A549 (cell line): ENCODE data around the gene NTRK1. TPM values are rescaled to one million over a fixed set of nuclear protein-coding genes. Genes with fewer than 3 reads are reported as not detected.

Experiments used
- ATAC-seq, 2 experiments: fragments of 200-7000 bp in 1 of 2; fragments of >200 bp in 1 of 2; cut with Nextera tagmentation in 1 of 2; cut with Tn5 transposase in 1 of 2; 3 replicates each; pipeline versions ENCODE4 v1.8.0 to v1.9.1; 2018 to 2020; ENCODE audit warnings: mild to moderate bottlenecking in 1 of 2, moderate library complexity in 1 of 2
- CTCF ChIA-PET: fragments of 300-600 bp; sonication (Branson Sonifier 250); formaldehyde crosslinking; extraction: SDS; loops from one replicate; lab custom pipeline; 2021; ENCODE audit warnings: antibody characterized with exemption, inconsistent platforms; lab: Yijun Ruan, JAX
- POLR2A ChIA-PET: fragments of 350-600 bp; formaldehyde crosslinking; extraction: SDS; loops from one replicate; lab custom pipeline; 2021; ENCODE audit warnings: antibody characterized with exemption, inconsistent platforms; lab: Yijun Ruan, JAX
- DNase-seq, 2 experiments: peaks; one replicate each; pipeline versions ENCODE4 v3.0.0 to v3.0.0-alpha.2; 2011 to 2016; ENCODE audit warnings: low read depth in 1 of 2, low spot score in 1 of 2
- FAIRE-seq: peaks from 2 replicates; lab custom pipeline; 2011; peaks lifted over from hg19 to GRCh38; lab: Jason Lieb, UNC
- H3K27ac ChIP-seq, 2 experiments: fragments of >200 bp; sonication (Bioruptor Twin); formaldehyde crosslinking; 3 replicates each; pipeline ENCODE4 v1.5.1; 2016 to 2017
- H3K4me1 ChIP-seq: fragments of >200 bp; sonication (Bioruptor Twin); formaldehyde crosslinking; 3 replicates; pipeline ENCODE4 v1.6.1; 2016
- H3K4me2 ChIP-seq: fragments of >200 bp; sonication (Bioruptor Twin); formaldehyde crosslinking; 3 replicates; pipeline ENCODE4 v1.6.1; 2016
- H3K4me3 ChIP-seq: fragments of >200 bp; sonication (Bioruptor Twin); formaldehyde crosslinking; 3 replicates; pipeline ENCODE4 v1.5.1; 2016
- H3K9me3 ChIP-seq: fragments of >200 bp; sonication (Bioruptor Twin); formaldehyde crosslinking; 3 replicates; pipeline ENCODE4 v1.6.1; 2016
- CEBPB ChIP-seq, 2 experiments: fragments of >200 bp in 1 of 2; sonication (Bioruptor Twin) in 1 of 2; formaldehyde crosslinking in 1 of 2; IDR thresholded peaks; 2 replicates each; pipeline ENCODE4 v1.6.1; 2012 to 2016
- CHD2 ChIP-seq: fragments of 150-350 bp; IDR thresholded peaks from 2 replicates; pipeline ENCODE4 v1.6.1; 2014; ENCODE audit warnings: low read length; ENCODE audit not compliant: partially characterized antibody
- EHF ChIP-seq: fragments of 250-450 bp; sonication (Bioruptor Pico); IDR thresholded peaks from 2 replicates; pipeline ENCODE4 v1.5.0; 2020; ENCODE audit warnings: mild to moderate bottlenecking
- EP300 ChIP-seq, 2 experiments: fragments of >200 bp; sonication (Bioruptor Twin); formaldehyde crosslinking; IDR thresholded peaks; 2 replicates in 1 of 2; 3 replicates in 1 of 2; pipeline ENCODE4 v1.6.1; 2016 to 2017
- FOSB ChIP-seq: fragments of 250-450 bp; sonication (Bioruptor Pico); IDR thresholded peaks from 2 replicates; pipeline ENCODE4 v1.5.0; 2020; ENCODE audit warnings: mild to moderate bottlenecking, moderate library complexity
- FOSL2 ChIP-seq, 2 experiments: fragments of 450-650 bp in 1 of 2; fragments of >200 bp in 1 of 2; sonication (Bioruptor Twin) in 1 of 2; formaldehyde crosslinking; IDR thresholded peaks; 2 replicates each; pipeline versions ENCODE4 v1.5.0 to v1.6.1; 2016 to 2020; ENCODE audit warnings: mild to moderate bottlenecking in 1 of 2, moderate library complexity in 1 of 2
- FOXS1 ChIP-seq: fragments of 250-450 bp; sonication (Bioruptor Pico); IDR thresholded peaks from 2 replicates; pipeline ENCODE4 v1.5.0; 2020; ENCODE audit warnings: mild to moderate bottlenecking, moderate library complexity
- GATA3 ChIP-seq: IDR thresholded peaks from 2 replicates; pipeline ENCODE4 v1.6.1; 2012; ENCODE audit warnings: borderline replicate concordance
- HOXB13 ChIP-seq: fragments of 250-450 bp; sonication (Bioruptor Pico); IDR thresholded peaks from 2 replicates; pipeline ENCODE4 v1.5.0; 2020; ENCODE audit warnings: low read depth, mild to moderate bottlenecking, moderate library complexity
- HOXB5 ChIP-seq: fragments of 250-450 bp; sonication (Bioruptor Pico); IDR thresholded peaks from 2 replicates; pipeline ENCODE4 v1.5.0; 2020; ENCODE audit warnings: mild to moderate bottlenecking, moderate library complexity
- JUNB ChIP-seq: fragments of >200 bp; sonication (Bioruptor Twin); formaldehyde crosslinking; IDR thresholded peaks from 2 replicates; pipeline ENCODE4 v1.6.1; 2016
- KDM5A ChIP-seq: fragments of 200-600 bp; sonication (generic); IDR thresholded peaks from 2 replicates; pipeline ENCODE4 v1.6.1; 2016; ENCODE audit warnings: antibody characterized with exemption, mild to moderate bottlenecking
- MAZ ChIP-seq: fragments of 150-350 bp; IDR thresholded peaks from 2 replicates; pipeline ENCODE4 v1.6.1; 2014; ENCODE audit warnings: antibody characterized with exemption, low read depth, low read length, borderline replicate concordance
- NFE2L2 ChIP-seq: fragments of 150-350 bp; conservative IDR thresholded peaks from 2 replicates; pipeline ENCODE4 v1.6.1; 2014; ENCODE audit warnings: low read length
- NPAS2 ChIP-seq: fragments of 250-450 bp; sonication (Bioruptor Pico); IDR thresholded peaks from 2 replicates; pipeline ENCODE4 v1.8.0; 2022; ENCODE audit warnings: mild to moderate bottlenecking, moderate library complexity, borderline replicate concordance
- POLR2A ChIP-seq: IDR thresholded peaks from 2 replicates; pipeline ENCODE4 v1.6.1; 2012; ENCODE audit warnings: mild to moderate bottlenecking, low read length
- RAD21 ChIP-seq, 2 experiments: fragments of >200 bp in 1 of 2; sonication (Bioruptor Twin) in 1 of 2; formaldehyde crosslinking in 1 of 2; IDR thresholded peaks in 1 of 2; conservative IDR thresholded peaks in 1 of 2; 2 replicates in 1 of 2; 3 replicates in 1 of 2; pipeline ENCODE4 v1.6.1; 2012 to 2018; ENCODE audit warnings: inconsistent platforms in 1 of 2
- RARB ChIP-seq: fragments of 250-450 bp; sonication (Bioruptor Pico); IDR thresholded peaks from 2 replicates; pipeline ENCODE4 v1.8.0; 2021; ENCODE audit warnings: mild to moderate bottlenecking, moderate library complexity
- RCOR1 ChIP-seq: fragments of 150-350 bp; IDR thresholded peaks from 2 replicates; pipeline ENCODE4 v1.6.1; 2014; ENCODE audit warnings: antibody characterized with exemption, low read length, low read depth
- RNF2 ChIP-seq: fragments of 200-600 bp; sonication (generic); IDR thresholded peaks from 2 replicates; pipeline ENCODE4 v1.6.1; 2016; ENCODE audit warnings: low read depth, mild to moderate bottlenecking, antibody characterized with exemption, moderate library complexity, borderline replicate concordance
- SMC3 ChIP-seq: fragments of >200 bp; sonication (Bioruptor Twin); formaldehyde crosslinking; IDR thresholded peaks from 3 replicates; pipeline ENCODE4 v1.6.1; 2018; ENCODE audit warnings: inconsistent platforms
- SREBF2 ChIP-seq: fragments of 450-650 bp; IDR thresholded peaks from 2 replicates; pipeline ENCODE4 v1.6.1; 2014; ENCODE audit warnings: mild to moderate bottlenecking, moderate library complexity
- TFCP2L1 ChIP-seq: fragments of 250-450 bp; sonication (Bioruptor Pico); IDR thresholded peaks from 2 replicates; pipeline ENCODE4 v1.5.0; 2021; ENCODE audit warnings: mild to moderate bottlenecking
- ZC3H11A ChIP-seq: fragments of 450-650 bp; IDR thresholded peaks from 2 replicates; pipeline ENCODE4 v1.6.1; 2014; ENCODE audit warnings: antibody characterized with exemption, mild to moderate bottlenecking
- ZFP36 ChIP-seq: fragments of 450-650 bp; IDR thresholded peaks from 2 replicates; pipeline ENCODE4 v1.6.1; 2014; ENCODE audit warnings: borderline replicate concordance; ENCODE audit not compliant: partially characterized antibody
- ZNF302 ChIP-seq: fragments of 250-450 bp; sonication (Bioruptor Pico); IDR thresholded peaks from 2 replicates; pipeline ENCODE4 v1.9.0; 2021; ENCODE audit warnings: inconsistent platforms, mild to moderate bottlenecking, moderate library complexity
- WGBS: methylation state at CpG from one replicate; pipeline ENCODE4 v1.1.6; 2017; ENCODE audit errors: missing lambda C conversion rate; 5-methylcytosine and 5-hydroxymethylcytosine counted together
- polyA plus RNA-seq, 4 experiments: library from polyadenylated mRNA; depleted of rRNA in 3 of 4; stranded (reverse); fragments of >200 nt; fragmentation: RNase III in 1 of 4; extraction: RNeasy Plus Mini Kit Qiagen cat#74134 plus additional on column Dnase treatment in 1 of 4; gene quantifications; 2 replicates in 3 of 4; 3 replicates in 1 of 4; pipeline ENCODE4 v1.2.3, GENCODE V29; 2011 to 2017
- TF ChIP-seq, protein P1 (sequence below): fragments of 250-450 bp; sonication (Bioruptor Pico); IDR thresholded peaks from 2 replicates; pipeline ENCODE4 v1.5.0; 2020; ENCODE audit warnings: low read depth, mild to moderate bottlenecking, moderate library complexity
- TF ChIP-seq, protein P2 (sequence below): IDR thresholded peaks from 2 replicates; pipeline ENCODE4 v1.6.1; 2012

Gene NTRK1
- polyA plus RNA-seq, 2 of the 4 experiments (the other 2 are of a cell fraction): 0.05 to 0.18 TPM

DNA sequence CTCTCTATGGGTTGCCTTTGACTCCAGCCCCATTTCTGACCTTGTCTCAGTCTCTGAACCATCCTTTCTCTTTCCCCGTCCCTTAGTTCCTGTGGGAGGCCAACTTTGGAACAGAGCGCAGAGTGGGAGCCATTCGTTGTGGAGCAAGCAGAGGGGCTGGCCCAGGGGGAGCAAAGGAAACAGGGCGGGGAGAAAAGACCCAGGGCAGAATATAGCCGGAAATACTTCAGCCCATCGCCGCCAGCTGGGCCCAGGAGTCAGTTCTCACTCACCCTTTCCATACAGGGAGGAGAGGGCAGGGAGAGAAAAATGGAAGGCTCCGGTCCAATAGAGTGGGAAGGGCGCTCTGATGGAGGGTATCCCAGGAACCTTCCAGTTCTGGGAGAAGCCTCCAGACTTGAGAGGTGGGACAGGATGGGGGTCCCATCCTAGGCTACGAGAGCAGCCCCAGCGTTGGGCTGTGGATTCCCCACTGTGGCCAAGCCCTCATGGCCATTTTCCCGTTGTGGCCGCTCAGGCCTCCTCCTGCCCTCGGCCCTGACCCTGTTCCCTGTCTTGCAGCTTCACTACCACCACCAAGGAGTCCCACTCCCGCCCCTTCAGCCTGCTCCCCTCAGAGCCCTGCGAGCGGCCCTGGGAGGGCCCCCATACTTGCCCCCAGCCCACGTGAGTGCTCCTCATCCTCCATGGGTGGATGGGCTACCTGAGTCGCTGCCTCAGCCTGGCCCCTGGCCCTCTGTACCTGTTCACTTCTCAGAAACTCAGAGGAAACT lies 43.7 kb downstream of the NTRK1 start:
- FAIRE-seq: no peak
- no peak overlapping the region for H3K4me3 ChIP-seq
- H3K4me1 ChIP-seq: peaks cover 26% of the 10 kb centered on the region
- no peak for DNase-seq
- POLR2A ChIA-PET: no interaction called here
- no peaks in the 10 kb centered on the region for H3K9me3 ChIP-seq
- 87% methylated on average over 18 of the region's 19 CpGs for WGBS
- CTCF ChIA-PET: interaction anchor here (8.6 kb wide), 1 partner anchor 18 kb away, joined by 84 read pairs; the partner anchor contains the start of gene LRRC71
- ATAC-seq: no peak
- H3K4me2 ChIP-seq: no peak overlapping the region
- no peak overlapping the region for H3K27ac ChIP-seq
- no peak for TF ChIP-seq RAD21 (conservative IDR thresholded peaks at IDR 0.05 in 1 of 2, IDR thresholded peaks at IDR 0.05 in 1 of 2)
- TF ChIP-seq, protein P1, sequence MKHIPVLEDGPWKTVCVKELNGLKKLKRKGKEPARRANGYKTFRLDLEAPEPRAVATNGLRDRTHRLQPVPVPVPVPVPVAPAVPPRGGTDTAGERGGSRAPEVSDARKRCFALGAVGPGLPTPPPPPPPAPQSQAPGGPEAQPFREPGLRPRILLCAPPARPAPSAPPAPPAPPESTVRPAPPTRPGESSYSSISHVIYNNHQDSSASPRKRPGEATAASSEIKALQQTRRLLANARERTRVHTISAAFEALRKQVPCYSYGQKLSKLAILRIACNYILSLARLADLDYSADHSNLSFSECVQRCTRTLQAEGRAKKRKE (CRISPR knock-in tag): no peak
- no peak for TF ChIP-seq KDM5A
- TF ChIP-seq ZC3H11A: no peak
- TF ChIP-seq SMC3: no peak
- no peak for TF ChIP-seq HOXB5 (CRISPR knock-in tag)
- no peak for TF ChIP-seq ZFP36
- no peak for TF ChIP-seq RCOR1
- no peak for TF ChIP-seq ZNF302 (CRISPR knock-in tag)
- no peak for TF ChIP-seq RNF2
- no peak for TF ChIP-seq TFCP2L1 (CRISPR knock-in tag)
- no peak for TF ChIP-seq NFE2L2
- TF ChIP-seq NPAS2: no peak
- TF ChIP-seq RARB: no peak
- no peak for TF ChIP-seq POLR2A

DNA sequence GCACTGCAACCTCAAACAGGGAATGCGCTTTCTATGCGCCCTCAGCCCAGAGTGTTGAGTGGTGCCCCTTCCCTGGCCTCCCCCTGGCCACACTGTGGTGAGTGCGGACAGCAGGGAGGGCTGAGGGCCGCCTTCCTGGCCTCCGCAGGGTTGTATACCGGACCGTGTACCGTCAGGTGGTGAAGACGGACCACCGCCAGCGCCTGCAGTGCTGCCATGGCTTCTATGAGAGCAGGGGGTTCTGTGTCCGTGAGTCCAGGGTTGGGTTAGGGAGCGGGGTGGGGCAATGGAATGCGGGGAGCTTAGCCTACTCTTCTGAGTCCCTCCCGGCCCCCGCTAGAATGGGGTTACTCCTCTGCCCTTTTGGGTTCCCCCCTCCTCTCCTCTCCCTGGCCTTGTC lies 44.5 kb downstream of the NTRK1 start:
- Histone ChIP-seq H3K4me2 (no peak overlapping the region), H3K9me3 (no peaks in the 10 kb centered on the region), H3K27ac (no peak overlapping the region), H3K4me3 (no peak overlapping the region), H3K4me1 (peaks cover 18% of the 10 kb centered on the region)
- DNase-seq (no peak), ATAC-seq (no peak), FAIRE-seq (no peak)
- TF ChIP-seq, protein P2, sequence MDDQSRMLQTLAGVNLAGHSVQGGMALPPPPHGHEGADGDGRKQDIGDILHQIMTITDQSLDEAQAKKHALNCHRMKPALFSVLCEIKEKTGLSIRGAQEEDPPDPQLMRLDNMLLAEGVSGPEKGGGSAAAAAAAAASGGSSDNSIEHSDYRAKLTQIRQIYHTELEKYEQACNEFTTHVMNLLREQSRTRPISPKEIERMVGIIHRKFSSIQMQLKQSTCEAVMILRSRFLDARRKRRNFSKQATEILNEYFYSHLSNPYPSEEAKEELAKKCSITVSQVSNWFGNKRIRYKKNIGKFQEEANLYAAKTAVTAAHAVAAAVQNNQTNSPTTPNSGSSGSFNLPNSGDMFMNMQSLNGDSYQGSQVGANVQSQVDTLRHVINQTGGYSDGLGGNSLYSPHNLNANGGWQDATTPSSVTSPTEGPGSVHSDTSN: no peak
- TF ChIP-seq MAZ: no peak
- TF ChIP-seq EP300 (IDR thresholded peaks at IDR 0.05): no peak
- no peak for TF ChIP-seq RARB
- no peak for TF ChIP-seq CHD2
- TF ChIP-seq FOSL2 (IDR thresholded peaks at IDR 0.05): no peak
- no peak for TF ChIP-seq FOSL2 (CRISPR knock-in tag; IDR thresholded peaks at IDR 0.05)
- TF ChIP-seq EHF: no peak
- no peak for TF ChIP-seq HOXB5 (CRISPR knock-in tag)
- no peak for TF ChIP-seq SREBF2
- no peak for TF ChIP-seq HOXB13 (CRISPR knock-in tag)
- TF ChIP-seq FOSB (CRISPR knock-in tag): no peak
- no peak for TF ChIP-seq ZNF302 (CRISPR knock-in tag)
- no peak for TF ChIP-seq GATA3
- no peak for TF ChIP-seq FOXS1 (CRISPR knock-in tag)
- no peak for TF ChIP-seq JUNB
- TF ChIP-seq RAD21 (conservative IDR thresholded peaks at IDR 0.05 in 1 of 2, IDR thresholded peaks at IDR 0.05 in 1 of 2): no peak
- TF ChIP-seq CEBPB (IDR thresholded peaks at IDR 0.05): no peak
- ChIA-PET CTCF (interaction anchor here (0.7 to 1.0 kb wide), 3 partner anchors 9 to 191 kb away, joined by 3 to 5 read pairs (median 3); partner anchors contain the start of gene LRRC71), POLR2A (no interaction called here)
- WGBS: 89% methylated on average over 11 of the region's 16 CpGs
